Keratinocyte (primary cell): ENCODE data around the gene IL17RC. TPM values are rescaled to one million over a fixed set of nuclear protein-coding genes. Genes with fewer than 3 reads are reported as not detected.

Source experiments
- DNase-seq: peaks from one replicate; pipeline ENCODE4 v3.0.0-alpha.2; 2011; ENCODE audit warnings: low read depth, missing footprints, low spot score
- FAIRE-seq: peaks from 2 replicates; lab custom pipeline; 2011; peaks lifted over from hg19 to GRCh38; lab: Jason Lieb, UNC
- H2AFZ ChIP-seq: 2 replicates; pipeline ENCODE4 v1.6.0; 2012; ENCODE audit warnings: low read length, control low read depth, inconsistent platforms; ENCODE audit not compliant: control insufficient read depth
- H3K27ac ChIP-seq: 2 replicates; pipeline ENCODE4 v1.5.1; 2011; ENCODE audit warnings: low read length; ENCODE audit not compliant: control insufficient read depth, insufficient read depth
- H3K27me3 ChIP-seq: 3 replicates; pipeline ENCODE4 v1.6.0; 2011; ENCODE audit warnings: low read length; ENCODE audit not compliant: control insufficient read depth, insufficient read depth; ENCODE audit errors: extremely low read depth
- H3K36me3 ChIP-seq, 2 experiments: 2 replicates in 1 of 2; 3 replicates in 1 of 2; pipeline ENCODE4 v1.5.1; 2011; ENCODE audit warnings: low read length in 2 of 2, mild to moderate bottlenecking in 1 of 2; ENCODE audit not compliant: control insufficient read depth in 2 of 2, insufficient read depth in 2 of 2; ENCODE audit errors: extremely low read depth in 1 of 2
- H3K4me1 ChIP-seq: 3 replicates; pipeline ENCODE4 v1.5.1; 2011; ENCODE audit warnings: low read length; ENCODE audit not compliant: control insufficient read depth, insufficient read depth; ENCODE audit errors: extremely low read depth
- H3K4me2 ChIP-seq: 3 replicates; pipeline ENCODE4 v1.6.0; 2011; ENCODE audit warnings: low read depth, low read length; ENCODE audit not compliant: control insufficient read depth, insufficient read depth; ENCODE audit errors: extremely low read depth
- H3K4me3 ChIP-seq, 3 experiments: fragments of 200-600 bp in 1 of 3; sonication (generic) in 1 of 3; 2 replicates in 2 of 3; 3 replicates in 1 of 3; pipeline ENCODE4 v1.5.1; 2011 to 2016; ENCODE audit warnings: low read length in 3 of 3, mild to moderate bottlenecking in 3 of 3, control low read depth in 2 of 3, inconsistent platforms in 1 of 3, low read depth in 1 of 3, mixed read lengths in 1 of 3, mixed run types in 1 of 3, moderate library complexity in 1 of 3; ENCODE audit not compliant: control insufficient read depth in 2 of 3, insufficient read depth in 2 of 3; ENCODE audit errors: extremely low read depth in 1 of 3
- H3K79me2 ChIP-seq: 2 replicates; pipeline ENCODE4 v1.6.0; 2012; ENCODE audit warnings: low read length; ENCODE audit not compliant: control insufficient read depth, insufficient read depth
- H3K9ac ChIP-seq: 3 replicates; pipeline ENCODE4 v1.6.0; 2011; ENCODE audit warnings: low read length; ENCODE audit not compliant: control insufficient read depth, insufficient read depth; ENCODE audit errors: extremely low read depth
- H3K9me1 ChIP-seq: 3 replicates; pipeline ENCODE4 v1.6.0; 2011; ENCODE audit warnings: low read length; ENCODE audit not compliant: control insufficient read depth, insufficient read depth; ENCODE audit errors: extremely low read depth
- H3K9me3 ChIP-seq: 2 replicates; pipeline ENCODE4 v1.5.1; 2012; ENCODE audit warnings: low read depth, low read length; ENCODE audit not compliant: control insufficient read depth
- H4K20me1 ChIP-seq: 3 replicates; pipeline ENCODE4 v1.6.0; 2011; ENCODE audit warnings: low read length; ENCODE audit not compliant: control insufficient read depth, insufficient read depth; ENCODE audit errors: extremely low read depth
- CTCF ChIP-seq, 3 experiments: IDR thresholded peaks in 1 of 3; conservative IDR thresholded peaks in 1 of 3; optimal IDR thresholded peaks in 1 of 3; 2 replicates in 2 of 3; 3 replicates in 1 of 3; pipeline versions ENCODE3 to v1.5.1; 2011; ENCODE audit warnings: low read length in 3 of 3, mild to moderate bottlenecking in 3 of 3, moderate library complexity in 2 of 3, control low read depth in 1 of 3, inconsistent platforms in 1 of 3; ENCODE audit not compliant: insufficient read depth in 2 of 3; ENCODE audit errors: extremely low read depth in 1 of 3
- EZH2 ChIP-seq: IDR thresholded peaks from one replicate; pipeline ENCODE4 v1.6.1; 2012; ENCODE audit warnings: inconsistent platforms, mild to moderate bottlenecking, low read length, moderate library complexity
- dilution Hi-C: fragments of 300-500 bp; cut with MboI; formaldehyde crosslinking; loops from one replicate; pipeline ENCODE4 v1.7.0; 2020; ENCODE audit warnings: low sequenced_read_pairs; ENCODE audit not compliant: extremely low pct_ligation_motif_present
- polyA plus RNA-seq, 5 experiments: library from polyadenylated mRNA; depleted of rRNA in 3 of 5; stranded (reverse) in 3 of 5; stranded (forward) in 1 of 5; unstranded in 1 of 5; fragments of >200 nt; gene quantifications; 1 replicate in 1 of 5; 2 replicates in 3 of 5; 3 replicates in 1 of 5; pipeline versions ENCODE4 v1.2.1 to v1.2.3, GENCODE V29; 2011 to 2012; ENCODE audit warnings: missing spikeins in 2 of 5, low read depth in 1 of 5, low replicate concordance in 1 of 5
- small RNA-seq, 3 experiments: library from RNA; depleted of rRNA; stranded (forward); fragments of <200 nt; gene quantifications; one replicate each; pipeline ENCODE3, GENCODE V24; 2012; ENCODE audit warnings: low read depth in 3 of 3, low replicate concordance in 1 of 3; ENCODE audit not compliant: insufficient read length in 3 of 3

IL17RC gene
- polyA plus RNA-seq, 1 donor (not counting 4 experiments of a cell fraction or from before 2014, with no cell fraction given), result 6.3 TPM

GRCh38 chr3:9980251-9980650 is 63.4 kb downstream of the IL17RC start:
- Histone ChIP-seq H3K9ac (no peak overlapping the region), H3K9me3 (no peaks in the 10 kb centered on the region), H3K4me1 (peaks cover 31% of the 10 kb centered on the region), H3K4me2 (no peak overlapping the region), H2AFZ (no peak overlapping the region), H3K4me3 (no peak overlapping the region), H3K9me1 (peaks cover 4% of the 10 kb centered on the region), H3K27me3 (no peaks in the 10 kb centered on the region), H3K36me3 (peaks cover 6 to 11% of the 10 kb centered on the region in 2 experiments), H3K79me2 (peaks cover 29% of the 10 kb centered on the region), H3K27ac (no peak overlapping the region), H4K20me1 (no peaks in the 10 kb centered on the region)
- TF ChIP-seq CTCF (optimal IDR thresholded peaks at IDR 0.05 in 1 of 3, IDR thresholded peaks at IDR 0.05 in 1 of 3, conservative IDR thresholded peaks at IDR 0.05 in 1 of 3; ENCODE audit: extremely low read depth in 1 of 3, insufficient read depth in 2 of 3, low read length in 3 of 3) (no peak), EZH2 (no peak)
- no peak for DNase-seq
- no peak for FAIRE-seq
- dilution Hi-C loops, result no loop called here

Small RNAs within 50 kb of the gene (small RNA-seq; reads per million reads assigned to genes)
- gene RNU6-882P, result 0 reads per million in 3 experiments

Other genes with a start within 250 kb of the IL17RC start
- gene CPNE9, start 213.3 kb upstream of the IL17RC start, polyA plus RNA-seq, result not detected in 3 replicates
- 7.9 to 9.4 TPM (median 8.0 TPM) in 3 replicates for gene BRPF1, start 185.4 kb upstream of the IL17RC start, polyA plus RNA-seq
- 14.5 to 17.5 TPM (median 14.6 TPM) in 3 replicates for gene OGG1, start 167.1 kb upstream of the IL17RC start, polyA plus RNA-seq
- 1.1 to 2.4 TPM (median 2.3 TPM) in 3 replicates for gene CAMK1, start 147.2 kb upstream of the IL17RC start, polyA plus RNA-seq
- 29.6 to 43.7 TPM (median 38.3 TPM) in 3 replicates for gene TADA3, start 124.6 kb upstream of the IL17RC start, polyA plus RNA-seq
- gene ARPC4, start 124.0 kb upstream of the IL17RC start, polyA plus RNA-seq, result 161 to 325 TPM (median 173 TPM) in 3 replicates
- gene TTLL3, start 106.8 kb upstream of the IL17RC start, polyA plus RNA-seq, result 11.3 to 19.1 TPM (median 11.7 TPM) in 3 replicates
- gene RPUSD3, start 73.1 kb upstream of the IL17RC start, polyA plus RNA-seq, result 31.5 to 39.0 TPM (median 37.6 TPM) in 3 replicates
- not detected in 3 replicates for gene CIDEC, start 36.8 kb upstream of the IL17RC start, polyA plus RNA-seq
- gene JAGN1, start 26.5 kb upstream of the IL17RC start, polyA plus RNA-seq, result 45.1 to 61.1 TPM (median 48.0 TPM) in 3 replicates
- 10.7 to 24.4 TPM (median 16.0 TPM) in 3 replicates for gene IL17RE, start 14.2 kb upstream of the IL17RC start, polyA plus RNA-seq
- gene CRELD1, start 16.7 kb downstream of the IL17RC start, polyA plus RNA-seq, result 11.2 to 19.2 TPM (median 17.1 TPM) in 3 replicates
- gene PRRT3, start 35.3 kb downstream of the IL17RC start, polyA plus RNA-seq, result 0.22 to 0.49 TPM (median 0.41 TPM) in 3 replicates
- 106 to 160 TPM (median 120 TPM) in 3 replicates for gene EMC3, start 69.7 kb downstream of the IL17RC start, polyA plus RNA-seq
- 3.4 to 20.8 TPM (median 12.5 TPM) in 3 replicates for gene FANCD2, start 109.3 kb downstream of the IL17RC start, polyA plus RNA-seq
- gene FANCD2OS, start 191.2 kb downstream of the IL17RC start, polyA plus RNA-seq, result not detected in 3 replicates
- gene BRK1, start 198.6 kb downstream of the IL17RC start, polyA plus RNA-seq, result 279 to 295 TPM (median 280 TPM) in 3 replicates
- 13.5 to 18.3 TPM (median 13.5 TPM) in 3 replicates for gene VHL, start 224.7 kb downstream of the IL17RC start, polyA plus RNA-seq
- 3.5 to 6.2 TPM (median 5.3 TPM) in 3 replicates for gene IRAK2, start 247.8 kb downstream of the IL17RC start, polyA plus RNA-seq